Loucy (cell line): ENCODE results near the gene QSOX1.

Experiments
- CTCF ChIP-seq: fragments of 200-600 bp; sonication (generic); conservative IDR thresholded peaks from 2 replicates; pipeline ENCODE4 v1.5.1; 2014; ENCODE audit warnings: mild to moderate bottlenecking, antibody characterized with exemption, low read length
- EZH2phosphoT487 ChIP-seq: fragments of 200-600 bp; IDR thresholded peaks from 2 replicates; pipeline ENCODE4 v1.6.1; 2018; ENCODE audit warnings: antibody characterized with exemption, mild to moderate bottlenecking, moderate library complexity, borderline replicate concordance

DNA sequence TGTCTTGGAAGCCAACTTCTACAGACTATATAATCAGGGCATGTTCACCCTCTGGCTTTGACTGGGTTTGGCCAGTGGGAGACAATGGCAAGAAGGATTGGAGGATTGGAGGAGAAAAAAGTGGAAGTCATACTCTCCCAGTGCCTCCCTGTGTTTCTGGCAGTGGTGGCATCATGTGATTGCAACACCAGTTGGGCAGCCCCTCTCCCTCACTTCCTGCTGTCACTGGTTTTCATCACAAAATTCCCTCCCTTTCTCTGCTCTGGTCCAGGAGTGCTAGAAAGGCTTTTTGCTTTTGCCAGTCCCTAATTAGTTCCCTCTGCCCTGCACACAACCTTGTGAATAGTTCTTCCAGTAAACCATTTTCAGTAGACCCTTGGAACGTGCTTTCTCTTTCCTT, 3.7 kb upstream of the QSOX1 start:
- TF ChIP-seq CTCF (no peak), EZH2phosphoT487 (no peak)
